ENCODE data around the gene BANF2.

DNA sequence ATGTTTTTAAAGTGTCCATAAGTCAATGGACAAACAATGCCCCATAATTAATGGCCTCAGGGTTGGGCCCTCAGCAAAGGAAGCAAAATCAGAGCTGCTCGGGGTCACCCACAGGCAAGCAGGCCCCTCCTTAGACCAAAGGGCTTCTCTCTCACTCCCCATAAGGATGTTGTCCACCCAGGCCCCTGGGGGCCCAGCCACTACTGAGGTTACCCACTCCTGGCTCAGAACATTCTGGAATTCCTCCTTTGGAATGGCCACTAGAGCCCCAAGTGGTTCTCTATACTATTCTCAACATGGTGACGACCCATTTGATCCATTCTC is 50.9 kb downstream of the BANF2 start:
- TF ChIP-seq FOXA1 (IDR thresholded peaks at IDR 0.05) (no peak), FOXM1 (IDR thresholded peaks at IDR 0.05; ENCODE audit: borderline replicate concordance) (no peak), SP1 (IDR thresholded peaks at IDR 0.05) (no peak), SUZ12 (IDR thresholded peaks at IDR 0.05) (no peak), HDGF (IDR thresholded peaks at IDR 0.05; ENCODE audit: borderline replicate concordance) (no peak), CTBP1 (IDR thresholded peaks at IDR 0.05; ENCODE audit: borderline replicate concordance) (no peak), ARNT (IDR thresholded peaks at IDR 0.05) (no peak), NFRKB (IDR thresholded peaks at IDR 0.05) (no peak), ELF4 (IDR thresholded peaks at IDR 0.05) (no peak), BHLHE40 (IDR thresholded peaks at IDR 0.05; ENCODE audit: borderline replicate concordance) (no peak)
- TF ChIP-seq, protein P1, sequence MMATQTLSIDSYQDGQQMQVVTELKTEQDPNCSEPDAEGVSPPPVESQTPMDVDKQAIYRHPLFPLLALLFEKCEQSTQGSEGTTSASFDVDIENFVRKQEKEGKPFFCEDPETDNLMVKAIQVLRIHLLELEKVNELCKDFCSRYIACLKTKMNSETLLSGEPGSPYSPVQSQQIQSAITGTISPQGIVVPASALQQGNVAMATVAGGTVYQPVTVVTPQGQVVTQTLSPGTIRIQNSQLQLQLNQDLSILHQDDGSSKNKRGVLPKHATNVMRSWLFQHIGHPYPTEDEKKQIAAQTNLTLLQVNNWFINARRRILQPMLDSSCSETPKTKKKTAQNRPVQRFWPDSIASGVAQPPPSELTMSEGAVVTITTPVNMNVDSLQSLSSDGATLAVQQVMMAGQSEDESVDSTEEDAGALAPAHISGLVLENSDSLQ (IDR thresholded peaks at IDR 0.05), result no peak
